ENCODE results near the gene TCP11. TPM values are rescaled to one million over a fixed set of nuclear protein-coding genes. Genes with fewer than 3 reads are reported as not detected.

TCP11 gene
- total and polyA plus RNA-seq, 3 experiments from 2014 or later: not detected

DNA sequence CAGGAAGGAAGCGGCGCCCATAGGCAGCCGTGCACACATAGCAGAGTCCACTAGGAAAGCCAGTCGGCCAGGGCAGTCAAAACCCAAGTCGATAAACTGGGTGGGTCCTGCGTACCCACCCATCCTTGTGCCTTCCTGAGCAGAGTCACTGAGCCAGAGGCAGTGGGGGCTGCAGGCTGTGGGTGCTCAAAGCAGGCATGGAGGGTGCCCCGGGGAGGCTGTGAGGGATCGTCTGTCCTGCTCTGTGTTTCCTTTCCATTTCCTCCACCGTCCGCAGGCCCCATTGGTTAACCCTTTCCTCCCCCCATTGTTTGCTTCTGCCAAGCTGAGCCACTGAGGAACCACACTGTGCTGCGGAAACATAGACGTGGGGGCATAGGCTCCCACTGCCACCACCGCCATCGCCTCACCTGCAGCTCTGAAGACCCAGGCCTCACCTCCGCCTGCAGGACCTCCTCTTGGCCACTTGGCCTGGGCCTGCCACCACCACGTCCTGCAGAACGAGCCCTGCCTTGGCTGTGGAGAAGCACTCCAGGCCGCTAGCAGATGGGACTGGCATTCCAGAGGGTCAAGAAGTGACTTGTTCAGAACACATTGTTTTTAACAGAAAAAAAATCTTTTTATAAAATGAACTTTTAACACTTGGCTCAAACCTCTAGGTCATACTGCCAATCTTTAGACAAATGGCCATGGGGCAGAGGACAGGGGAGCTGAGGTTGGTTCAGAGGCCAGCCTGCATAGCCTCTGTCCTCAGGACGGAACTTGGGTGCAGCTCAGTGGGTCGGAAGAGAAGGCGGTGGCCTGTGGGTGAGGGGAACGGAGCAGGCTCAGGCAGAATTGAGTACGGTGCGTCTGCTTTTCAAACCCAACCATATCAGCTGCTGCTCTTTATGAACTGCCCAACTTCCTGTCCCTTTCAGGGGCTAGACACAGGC lies 52.6 kb downstream of the TCP11 start:
- Mint-ChIP-seq H3K4me1 (no peaks in the 10 kb centered on the region), H3K27ac (no peak overlapping the region), H3K27me3 (peaks cover 0 to 3% of the 10 kb centered on the region in 2 donors), H3K9me3 (no peaks in the 10 kb centered on the region), H3K36me3 (peaks cover 4 to 63% (median 8%) of the 10 kb centered on the region in 3 donors), H3K4me3 (no peak overlapping the region)
- DNase-seq: no peak
- Histone ChIP-seq H3K9me3 (ENCODE audit: low read length) (no peaks in the 10 kb centered on the region), H3K4me1 (ENCODE audit: insufficient read depth, low read length) (no peaks in the 10 kb centered on the region), H3K4me3 (ENCODE audit: low read length) (no peak overlapping the region), H3K27me3 (ENCODE audit: insufficient read depth, low read length, poor library complexity, severe bottlenecking) (no peaks in the 10 kb centered on the region), H3K27ac (ENCODE audit: low read depth, low read length) (no peak overlapping the region), H3K36me3 (ENCODE audit: insufficient read depth, low read length) (no peaks in the 10 kb centered on the region)
- CTCF ChIA-PET: interaction anchor here (1.4 kb wide), 1 partner anchor 11 kb away, joined by 3 read pairs; no protein-coding TSS in a partner anchor
- POLR2A ChIA-PET: no interaction called here

DNA sequence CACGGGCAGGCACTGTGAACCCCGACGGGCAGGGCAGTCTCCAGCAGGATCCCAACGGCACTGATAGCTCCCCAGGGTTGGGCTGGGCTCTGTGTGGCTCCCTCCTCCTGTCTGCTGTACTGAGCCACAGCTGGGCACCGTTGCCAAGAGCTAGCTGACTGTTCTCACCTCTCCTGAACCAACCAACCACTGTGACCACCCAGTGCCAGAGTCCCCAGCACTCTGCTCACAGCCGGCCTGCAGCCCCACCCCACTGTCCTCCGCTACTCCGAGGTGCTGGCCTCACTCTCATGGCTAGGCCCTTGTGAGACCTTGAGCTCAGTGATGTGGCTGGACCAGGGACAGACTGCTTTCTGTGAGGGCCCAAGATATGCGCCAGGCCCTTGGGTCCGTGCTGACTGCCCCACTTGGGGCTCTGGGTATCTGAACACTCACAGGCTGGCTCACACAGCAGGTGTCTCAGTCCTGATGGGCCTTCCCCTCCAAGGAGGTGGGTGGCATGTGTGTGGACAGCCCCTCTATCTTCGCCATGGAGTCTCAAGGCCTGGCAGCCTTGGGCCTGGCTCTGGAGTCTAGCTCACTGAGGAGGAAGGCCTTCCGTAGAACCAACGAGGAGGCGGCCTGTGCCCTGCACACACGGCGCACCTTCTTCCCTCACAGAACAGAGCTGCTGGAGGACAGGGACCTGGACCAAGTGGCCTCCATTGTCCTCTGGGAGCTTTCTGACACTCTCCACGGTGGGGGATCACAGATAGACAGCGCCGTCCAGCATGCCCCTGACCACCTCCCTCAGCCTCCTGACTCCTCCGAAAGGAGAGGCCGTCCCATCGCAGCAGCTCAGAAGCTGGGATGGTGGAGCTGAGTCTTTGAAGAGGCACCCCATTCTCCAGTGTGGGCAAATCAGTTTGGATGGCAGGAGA lies 53.5 kb downstream of the TCP11 start:
- H3K4me3 Mint-ChIP-seq: no peak overlapping the region
- CTCF ChIA-PET: interaction anchor here (1.4 kb wide), 1 partner anchor 12 kb away, joined by 3 read pairs; no protein-coding TSS in a partner anchor
- no peaks in the 10 kb centered on the region for H3K9me3 Mint-ChIP-seq

DNA sequence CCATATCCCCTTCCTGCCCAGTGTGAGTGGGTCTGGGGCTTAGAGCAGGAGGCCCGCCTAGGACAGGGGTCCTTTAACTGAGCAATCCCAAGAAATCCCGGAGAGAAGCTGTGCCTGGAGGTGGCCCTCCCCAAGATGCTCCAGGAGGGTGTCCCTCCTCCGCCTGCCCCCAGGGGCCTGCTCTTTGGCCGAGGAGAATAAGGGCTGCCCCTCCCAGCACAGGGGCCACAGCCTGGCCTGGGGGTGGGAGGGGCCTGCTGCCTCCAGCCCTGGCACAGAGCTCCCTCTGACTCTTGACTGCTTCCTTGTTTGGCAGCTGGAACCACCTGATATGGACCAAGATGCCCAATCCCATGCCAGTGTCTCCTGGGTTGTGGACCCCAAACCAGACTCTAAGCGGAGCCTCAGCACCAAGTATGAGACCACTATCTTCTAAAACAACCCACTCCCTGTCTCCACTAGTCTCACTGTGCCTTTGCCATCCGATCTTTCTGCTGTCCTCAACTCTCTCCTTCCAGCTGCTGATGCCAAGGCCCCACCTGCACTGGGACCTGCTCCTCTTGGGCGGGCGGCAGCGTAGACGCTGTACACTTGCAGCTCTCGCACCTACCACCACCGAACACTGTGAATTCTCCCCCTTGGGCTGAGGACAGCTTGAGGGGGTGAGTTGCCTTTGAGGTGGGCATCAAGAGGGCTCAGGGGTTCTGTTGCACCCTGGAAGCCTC lies 54.3 kb downstream of the TCP11 start:
- Histone ChIP-seq H3K9me3 (ENCODE audit: low read length) (no peaks in the 10 kb centered on the region), H3K36me3 (ENCODE audit: insufficient read depth, low read length) (no peaks in the 10 kb centered on the region), H3K4me1 (ENCODE audit: insufficient read depth, low read length) (no peaks in the 10 kb centered on the region), H3K27me3 (ENCODE audit: insufficient read depth, low read length, poor library complexity, severe bottlenecking) (no peaks in the 10 kb centered on the region), H3K27ac (ENCODE audit: low read depth, low read length) (no peak overlapping the region), H3K4me3 (ENCODE audit: low read length) (no peak overlapping the region)
- H3K36me3 Mint-ChIP-seq: peaks cover 4 to 80% (median 8%) of the 10 kb centered on the region in 3 donors
- POLR2A ChIA-PET: no interaction called here
- no peak for DNase-seq
- H3K9me3 Mint-ChIP-seq: no peaks in the 10 kb centered on the region
- no peaks in the 10 kb centered on the region for H3K4me1 Mint-ChIP-seq
- CTCF ChIA-PET: interaction anchor here (1.4 kb wide), 1 partner anchor 13 kb away, joined by 3 read pairs; no protein-coding TSS in a partner anchor
- H3K4me3 Mint-ChIP-seq: peak overlapping the region in 2 of 7 donors; percentile 48 to 63
- H3K27me3 Mint-ChIP-seq: peaks cover 0 to 2% of the 10 kb centered on the region in 2 donors
- peak overlapping the region in 3 of 8 donors; percentile 47 to 72 (median 68) for H3K27ac Mint-ChIP-seq

More for the DNA sequence above, 53.5 kb downstream of the TCP11 start:
- Histone ChIP-seq H3K4me1 (ENCODE audit: insufficient read depth, low read length) (no peaks in the 10 kb centered on the region), H3K36me3 (ENCODE audit: insufficient read depth, low read length) (no peaks in the 10 kb centered on the region), H3K9me3 (ENCODE audit: low read length) (no peaks in the 10 kb centered on the region), H3K4me3 (ENCODE audit: low read length) (no peak overlapping the region), H3K27me3 (ENCODE audit: insufficient read depth, low read length, poor library complexity, severe bottlenecking) (no peaks in the 10 kb centered on the region), H3K27ac (ENCODE audit: low read depth, low read length) (no peak overlapping the region)
- H3K27me3 Mint-ChIP-seq: peaks cover 0 to 2% of the 10 kb centered on the region in 2 donors
- no peak overlapping the region for H3K27ac Mint-ChIP-seq
- no peaks in the 10 kb centered on the region for H3K4me1 Mint-ChIP-seq
- POLR2A ChIA-PET: no interaction called here
- no peak for DNase-seq
- H3K36me3 Mint-ChIP-seq: peaks cover 4 to 72% (median 8%) of the 10 kb centered on the region in 3 donors

DNA sequence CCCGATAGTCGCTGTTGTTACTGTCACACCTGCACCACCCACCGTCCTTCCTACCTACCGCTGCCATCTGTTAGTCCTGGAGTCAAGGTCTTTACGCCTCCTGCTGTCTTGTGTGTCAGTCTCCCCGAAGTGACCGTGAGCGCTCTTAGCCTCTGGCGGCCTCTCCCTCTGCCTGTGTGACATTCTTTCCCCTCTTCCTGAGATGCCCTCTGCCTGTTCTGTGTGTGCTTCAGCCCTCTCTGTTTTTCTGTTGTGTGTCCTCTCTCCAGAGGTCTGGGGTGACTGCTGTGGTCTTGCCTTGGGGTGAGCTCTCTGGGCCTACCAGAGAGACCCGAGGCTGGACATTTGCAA lies 54.9 kb downstream of the TCP11 start:
- Histone ChIP-seq H3K4me3 (ENCODE audit: low read length) (no peak overlapping the region), H3K27ac (ENCODE audit: low read depth, low read length) (no peak overlapping the region), H3K4me1 (ENCODE audit: insufficient read depth, low read length) (no peaks in the 10 kb centered on the region), H3K36me3 (ENCODE audit: insufficient read depth, low read length) (no peaks in the 10 kb centered on the region), H3K27me3 (ENCODE audit: insufficient read depth, low read length, poor library complexity, severe bottlenecking) (no peaks in the 10 kb centered on the region), H3K9me3 (ENCODE audit: low read length) (no peaks in the 10 kb centered on the region)
- Mint-ChIP-seq H3K27me3 (peaks cover 0 to 2% of the 10 kb centered on the region in 2 donors), H3K36me3 (peaks cover 3 to 85% (median 9%) of the 10 kb centered on the region in 3 donors), H3K9me3 (no peaks in the 10 kb centered on the region), H3K27ac (peak overlapping the region in 1 of 8 donors; percentile 47), H3K4me1 (no peaks in the 10 kb centered on the region), H3K4me3 (no peak overlapping the region)
- ChIA-PET CTCF (no interaction called here), POLR2A (no interaction called here)
- no peak for DNase-seq

DNA sequence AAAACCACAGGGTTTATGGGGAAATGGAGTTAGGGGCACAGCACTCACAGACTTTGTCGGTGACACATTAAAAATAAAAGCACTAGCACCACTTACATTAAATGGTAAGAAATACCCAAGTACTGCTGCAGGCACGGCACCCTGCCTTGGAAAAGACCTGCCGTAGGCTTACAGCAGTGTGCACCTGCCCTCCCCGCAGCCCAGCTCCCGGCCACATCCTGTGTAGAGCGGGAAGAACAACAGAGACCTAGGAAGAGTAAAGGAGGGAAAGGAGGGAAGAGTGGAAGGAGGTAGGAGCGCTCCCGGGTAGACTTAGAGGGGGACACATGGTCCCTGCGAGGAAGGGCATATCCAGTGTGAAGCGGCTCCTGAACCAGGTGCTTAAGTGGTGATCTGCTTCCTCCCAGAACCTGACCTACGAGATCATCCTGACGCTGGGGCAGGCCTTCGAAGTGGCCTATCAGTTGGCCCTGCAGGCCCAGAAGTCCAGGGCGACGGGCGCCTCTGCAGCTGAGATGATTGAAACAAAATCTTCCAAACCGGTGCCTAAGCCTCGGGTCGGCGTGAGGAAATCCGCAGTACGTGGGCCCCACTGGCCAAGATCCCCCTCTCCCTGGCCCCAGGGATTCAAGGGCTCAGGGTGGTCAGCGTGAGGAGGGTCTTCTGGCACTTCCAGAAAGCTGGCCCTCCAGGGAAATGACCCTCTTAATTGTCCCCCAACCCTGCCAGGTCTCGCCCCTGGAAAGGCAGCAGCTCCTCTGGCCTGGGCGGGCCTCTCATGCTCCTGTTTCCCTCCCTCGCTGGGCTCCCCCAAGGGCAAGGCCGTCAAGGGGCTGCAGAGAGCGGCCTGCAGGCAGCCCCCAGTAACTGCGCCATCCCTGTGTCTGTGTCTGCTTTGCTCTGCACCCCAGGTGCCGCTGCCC lies 55.5 kb downstream of the TCP11 start:
- Histone ChIP-seq H3K27ac (ENCODE audit: low read depth, low read length) (no peak overlapping the region), H3K36me3 (ENCODE audit: insufficient read depth, low read length) (no peaks in the 10 kb centered on the region), H3K9me3 (ENCODE audit: low read length) (no peaks in the 10 kb centered on the region), H3K27me3 (ENCODE audit: insufficient read depth, low read length, poor library complexity, severe bottlenecking) (no peaks in the 10 kb centered on the region), H3K4me1 (ENCODE audit: insufficient read depth, low read length) (no peaks in the 10 kb centered on the region), H3K4me3 (ENCODE audit: low read length) (no peak overlapping the region)
- ChIA-PET CTCF (no interaction called here), POLR2A (no interaction called here)
- H3K4me1 Mint-ChIP-seq: no peaks in the 10 kb centered on the region
- H3K4me3 Mint-ChIP-seq: no peak overlapping the region
- H3K27me3 Mint-ChIP-seq: peaks cover 0 to 2% of the 10 kb centered on the region in 2 donors
- DNase-seq: no peak
- H3K27ac Mint-ChIP-seq: no peak overlapping the region
- H3K36me3 Mint-ChIP-seq: peaks cover 0 to 89% (median 7%) of the 10 kb centered on the region in 3 donors
- no peaks in the 10 kb centered on the region for H3K9me3 Mint-ChIP-seq

DNA sequence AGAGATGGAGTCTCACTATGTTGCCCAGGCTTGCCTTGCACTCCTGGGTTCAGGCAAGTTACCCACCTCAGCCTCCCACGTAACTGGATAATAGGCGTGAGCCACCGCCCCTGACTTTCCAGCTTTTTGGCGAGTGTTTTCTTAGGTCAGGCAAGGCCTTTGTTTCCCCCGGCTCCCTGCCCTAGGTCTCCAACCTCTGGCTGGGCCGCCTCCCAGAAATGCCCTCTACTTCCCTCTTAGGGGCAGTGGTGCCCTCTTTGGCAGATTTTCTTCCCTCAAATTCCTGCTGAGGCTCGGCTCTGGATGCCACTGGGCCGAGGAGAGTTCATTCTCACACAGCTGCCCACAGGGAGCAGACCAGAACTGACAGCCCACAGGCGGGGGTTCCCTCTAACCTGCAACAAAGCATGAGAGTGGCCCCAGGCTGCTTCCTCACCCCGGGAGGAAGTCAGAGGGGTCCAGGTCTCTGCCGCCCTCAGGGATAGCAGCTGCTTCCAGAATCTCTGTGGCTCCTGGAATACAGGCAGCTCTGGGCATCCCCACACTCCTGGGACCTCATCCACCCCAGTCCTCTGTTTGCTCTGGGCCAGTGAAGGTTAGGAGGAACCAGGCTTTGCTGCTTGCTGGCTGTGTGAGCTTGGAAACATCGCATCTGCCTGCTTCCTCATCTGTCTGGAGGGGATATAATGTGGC lies 56.5 kb downstream of the TCP11 start:
- Histone ChIP-seq H3K36me3 (ENCODE audit: insufficient read depth, low read length) (no peaks in the 10 kb centered on the region), H3K4me3 (ENCODE audit: low read length) (no peak overlapping the region), H3K9me3 (ENCODE audit: low read length) (no peaks in the 10 kb centered on the region), H3K27ac (ENCODE audit: low read depth, low read length) (no peak overlapping the region), H3K4me1 (ENCODE audit: insufficient read depth, low read length) (no peaks in the 10 kb centered on the region), H3K27me3 (ENCODE audit: insufficient read depth, low read length, poor library complexity, severe bottlenecking) (no peaks in the 10 kb centered on the region)
- Mint-ChIP-seq H3K4me1 (no peaks in the 10 kb centered on the region), H3K27ac (no peak overlapping the region), H3K9me3 (no peaks in the 10 kb centered on the region), H3K4me3 (no peak overlapping the region), H3K36me3 (peaks cover 0 to 91% (median 9%) of the 10 kb centered on the region in 3 donors), H3K27me3 (peaks cover 0 to 2% of the 10 kb centered on the region in 2 donors)
- no peak for DNase-seq
- CTCF ChIA-PET: no interaction called here
- POLR2A ChIA-PET: interaction anchor here (0.7 kb wide), 1 partner anchor 216 kb away, joined by 5 read pairs; no protein-coding TSS in a partner anchor

All from CD8-positive, alpha-beta memory T cell (primary cell).